CD14-positive monocyte (primary cell): ENCODE results near the gene MRPL57. TPM values are rescaled to one million over a fixed set of nuclear protein-coding genes. Genes with fewer than 3 reads are reported as not detected.

Source experiments
- DNase-seq, 3 donors: peaks; one replicate each; pipeline ENCODE4 v3.0.0-alpha.2; 2011 to 2022
- H2AFZ ChIP-seq: 2 replicates; pipeline ENCODE4 v1.6.0; 2012; ENCODE audit warnings: mild to moderate bottlenecking, low read depth, low read length, inconsistent platforms; ENCODE audit not compliant: insufficient read depth, poor library complexity, severe bottlenecking
- H3K27ac ChIP-seq, 2 donors: 1 replicate in 1 of 2; 2 replicates in 1 of 2; pipeline ENCODE4 v1.5.1; 2012 to 2013; ENCODE audit warnings: low read length in 2 of 2, control low read depth in 1 of 2, inconsistent platforms in 1 of 2, low read depth in 1 of 2, mild to moderate bottlenecking in 1 of 2
- H3K27me3 ChIP-seq, 2 donors: one replicate each; pipeline versions ENCODE4 v1.6.0 to v1.6.1; 2011 to 2013; ENCODE audit warnings: low read length in 2 of 2; ENCODE audit not compliant: control insufficient read depth in 2 of 2, insufficient read depth in 2 of 2
- H3K36me3 ChIP-seq, 2 donors: replicated peaks in 1 of 2; 1 replicate in 1 of 2; 2 replicates in 1 of 2; pipeline versions ENCODE4 v1.5.1 to v1.6.1; 2012 to 2013; ENCODE audit warnings: low read length in 2 of 2, control low read depth in 1 of 2, inconsistent platforms in 1 of 2, mild to moderate bottlenecking in 1 of 2; ENCODE audit not compliant: insufficient read depth in 2 of 2, control insufficient read depth in 1 of 2
- H3K4me1 ChIP-seq, 2 donors: 1 replicate in 1 of 2; 2 replicates in 1 of 2; pipeline versions ENCODE4 v1.5.1 to v1.6.1; 2012 to 2013; ENCODE audit warnings: low read length in 2 of 2, control low read depth in 1 of 2, inconsistent platforms in 1 of 2, mild to moderate bottlenecking in 1 of 2, moderate library complexity in 1 of 2; ENCODE audit not compliant: insufficient read depth in 2 of 2, control insufficient read depth in 1 of 2
- H3K4me2 ChIP-seq: replicated peaks from 2 replicates; pipeline ENCODE3; 2012; ENCODE audit warnings: low read length, moderate library complexity, mild to moderate bottlenecking; ENCODE audit not compliant: poor library complexity, severe bottlenecking; ENCODE audit errors: extremely low read depth
- H3K4me3 ChIP-seq, 3 experiments: fragments of 200-600 bp in 1 of 3; sonication (generic) in 1 of 3; replicated peaks in 1 of 3; 1 replicate in 2 of 3; 2 replicates in 1 of 3; pipeline ENCODE4 v1.5.1; 2011 to 2013; ENCODE audit warnings: low read length in 3 of 3, mild to moderate bottlenecking in 3 of 3, control low read depth in 2 of 3, low read depth in 2 of 3, inconsistent platforms in 1 of 3, moderate library complexity in 1 of 3
- H3K79me2 ChIP-seq: 2 replicates; pipeline ENCODE4 v1.6.0; 2012; ENCODE audit warnings: mild to moderate bottlenecking, control low read depth, inconsistent platforms, low read length, moderate library complexity; ENCODE audit not compliant: insufficient read depth
- H3K9ac ChIP-seq: 2 replicates; pipeline ENCODE4 v1.6.0; 2017; ENCODE audit warnings: low read length, mild to moderate bottlenecking; ENCODE audit not compliant: insufficient read depth, poor library complexity, severe bottlenecking
- H3K9me3 ChIP-seq, 2 donors: replicated peaks in 1 of 2; 1 replicate in 1 of 2; 2 replicates in 1 of 2; pipeline versions ENCODE4 v1.5.1 to v1.6.1; 2012 to 2013; ENCODE audit warnings: low read length in 2 of 2, control low read depth in 1 of 2; ENCODE audit not compliant: control insufficient read depth in 1 of 2, insufficient read depth in 1 of 2
- H4K20me1 ChIP-seq: 2 replicates; pipeline ENCODE4 v1.6.0; 2012; ENCODE audit warnings: mild to moderate bottlenecking, low read length, control low read depth, moderate library complexity; ENCODE audit not compliant: insufficient read depth
- H3K27ac Mint-ChIP-seq, 7 donors: one replicate each; pipeline ENCODE4 v1.8.0; 2020; ENCODE audit warnings: mild to moderate bottlenecking in 7 of 7, mixed read lengths in 7 of 7, moderate library complexity in 6 of 7, inconsistent platforms in 2 of 7
- H3K27me3 Mint-ChIP-seq, 3 donors: one replicate each; pipeline ENCODE4 v1.8.0; 2021 to 2022; ENCODE audit warnings: low read depth in 3 of 3, mild to moderate bottlenecking in 3 of 3, mixed read lengths in 3 of 3, moderate library complexity in 3 of 3, inconsistent platforms in 1 of 3
- H3K36me3 Mint-ChIP-seq, 2 donors: one replicate each; pipeline ENCODE4 v1.8.0; 2020; ENCODE audit warnings: mixed read lengths in 2 of 2, inconsistent platforms in 1 of 2, mild to moderate bottlenecking in 1 of 2
- H3K4me1 Mint-ChIP-seq: one replicate; pipeline ENCODE4 v1.8.0; 2020; ENCODE audit warnings: mild to moderate bottlenecking, mixed read lengths
- H3K4me3 Mint-ChIP-seq, 2 donors: one replicate each; pipeline ENCODE4 v1.8.0; 2020; ENCODE audit warnings: mild to moderate bottlenecking in 2 of 2, mixed read lengths in 2 of 2, moderate library complexity in 1 of 2
- H3K9me3 Mint-ChIP-seq, 7 donors: one replicate each; pipeline ENCODE4 v1.8.0; 2020 to 2022; ENCODE audit warnings: mixed read lengths in 7 of 7, mild to moderate bottlenecking in 6 of 7, moderate library complexity in 6 of 7, inconsistent platforms in 2 of 7
- WGBS: methylation state at CpG from one replicate; pipeline ENCODE4 v1.1.5; 2013; ENCODE audit warnings: missing lambda C conversion rate; ENCODE audit not compliant: insufficient coverage; 5-methylcytosine and 5-hydroxymethylcytosine counted together
- intact Hi-C, 2 donors: fragments of 100-400 bp; cut with micrococcal nuclease; formaldehyde crosslinking; loops; one replicate each; pipeline versions ENCODE4 v1.15.0 to v1.15.1; 2023
- polyA plus RNA-seq, 3 donors: library from polyadenylated mRNA; depleted of rRNA in 1 of 3; unstranded in 2 of 3; stranded (reverse) in 1 of 3; fragments of 300-500 nt in 2 of 3; fragments of >200 nt in 1 of 3; fragmentation: Illumina TruSeq in 2 of 3; gene quantifications; 1 replicate in 2 of 3; 2 replicates in 1 of 3; pipeline ENCODE4 v1.2.3, GENCODE V29; 2012 to 2021
- TF ChIP-seq, protein P1 (sequence below): fragments of 200-600 bp; IDR thresholded peaks from one replicate; pipeline ENCODE4 v1.8.0; 2022; ENCODE audit warnings: antibody characterized with exemption, mild to moderate bottlenecking

The MRPL57 gene
- polyA plus RNA-seq, 3 donors: 6.8 to 52.3 (median 41.1) TPM

DNA sequence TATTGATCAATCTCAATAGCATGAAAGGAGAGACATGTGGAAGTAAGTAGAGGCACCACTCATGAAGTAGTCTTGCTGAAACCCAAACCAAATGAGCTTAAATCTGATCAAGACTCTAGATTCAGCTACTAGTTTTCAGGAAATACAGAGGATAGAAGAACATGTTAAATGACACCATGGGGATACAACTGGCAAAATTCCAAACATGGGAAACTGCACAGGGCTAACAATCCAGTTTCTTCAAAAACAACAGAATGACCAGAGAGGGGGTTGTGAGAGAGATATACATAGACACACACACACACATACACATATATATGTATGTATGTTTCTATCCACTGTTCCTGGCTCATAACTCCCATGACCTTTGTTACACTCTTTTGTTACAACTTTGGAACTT, 44.8 kb downstream of the MRPL57 start:
- no peak overlapping the region for H3K4me3 ChIP-seq

DNA sequence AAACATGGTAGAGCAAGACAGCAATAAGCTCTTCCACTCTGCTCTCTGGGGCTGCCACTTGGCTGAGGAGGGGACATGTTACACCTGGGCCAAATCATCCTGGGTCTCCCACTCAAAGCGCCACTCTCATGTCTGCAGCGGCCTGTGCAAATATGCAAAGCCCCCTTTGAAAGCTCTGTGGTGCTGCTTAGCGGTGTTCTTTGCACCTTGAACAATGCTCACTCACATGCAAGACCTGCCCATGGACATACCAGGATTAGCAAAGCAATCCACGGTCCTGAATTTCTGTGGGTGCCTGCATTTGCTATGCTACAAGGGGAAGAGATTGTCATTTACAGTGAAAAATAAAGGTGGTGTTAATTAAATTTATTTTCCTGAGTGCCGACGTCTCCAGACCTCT, 48.6 kb downstream of the MRPL57 start:
- Histone ChIP-seq H3K79me2 (no peaks in the 10 kb centered on the region), H3K27ac (no peak overlapping the region), H4K20me1 (no peaks in the 10 kb centered on the region), H3K9me3 (peaks cover 9 to 10% of the 10 kb centered on the region in 2 donors), H3K4me1 (no peaks in the 10 kb centered on the region), H3K4me3 (no peak overlapping the region), H3K27me3 (no peaks in the 10 kb centered on the region), H3K4me2 (no peak overlapping the region), H3K36me3 (no peaks in the 10 kb centered on the region), H3K9ac (no peak overlapping the region), H2AFZ (no peak overlapping the region)
- TF ChIP-seq, protein P1, sequence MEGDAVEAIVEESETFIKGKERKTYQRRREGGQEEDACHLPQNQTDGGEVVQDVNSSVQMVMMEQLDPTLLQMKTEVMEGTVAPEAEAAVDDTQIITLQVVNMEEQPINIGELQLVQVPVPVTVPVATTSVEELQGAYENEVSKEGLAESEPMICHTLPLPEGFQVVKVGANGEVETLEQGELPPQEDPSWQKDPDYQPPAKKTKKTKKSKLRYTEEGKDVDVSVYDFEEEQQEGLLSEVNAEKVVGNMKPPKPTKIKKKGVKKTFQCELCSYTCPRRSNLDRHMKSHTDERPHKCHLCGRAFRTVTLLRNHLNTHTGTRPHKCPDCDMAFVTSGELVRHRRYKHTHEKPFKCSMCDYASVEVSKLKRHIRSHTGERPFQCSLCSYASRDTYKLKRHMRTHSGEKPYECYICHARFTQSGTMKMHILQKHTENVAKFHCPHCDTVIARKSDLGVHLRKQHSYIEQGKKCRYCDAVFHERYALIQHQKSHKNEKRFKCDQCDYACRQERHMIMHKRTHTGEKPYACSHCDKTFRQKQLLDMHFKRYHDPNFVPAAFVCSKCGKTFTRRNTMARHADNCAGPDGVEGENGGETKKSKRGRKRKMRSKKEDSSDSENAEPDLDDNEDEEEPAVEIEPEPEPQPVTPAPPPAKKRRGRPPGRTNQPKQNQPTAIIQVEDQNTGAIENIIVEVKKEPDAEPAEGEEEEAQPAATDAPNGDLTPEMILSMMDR: no peak
- intact Hi-C loops: no loop called here
- no peaks in the 10 kb centered on the region for H3K36me3 Mint-ChIP-seq
- peaks cover 4% of the 10 kb centered on the region for H3K4me1 Mint-ChIP-seq
- no peak overlapping the region for H3K4me3 Mint-ChIP-seq
- no peak overlapping the region for H3K27ac Mint-ChIP-seq
- DNase-seq: no peak
- H3K27me3 Mint-ChIP-seq: peaks cover 0 to 1% (median 0%) of the 10 kb centered on the region in 3 donors
- WGBS: 100% methylated on average over 4 of the region's 6 CpGs
- H3K9me3 Mint-ChIP-seq: peaks cover 2 to 22% (median 10%) of the 10 kb centered on the region in 7 donors

More for the DNA sequence above, 44.8 kb downstream of the MRPL57 start:
- Histone ChIP-seq H3K27ac (no peak overlapping the region), H3K4me2 (no peak overlapping the region), H3K9ac (no peak overlapping the region), H2AFZ (no peak overlapping the region), H3K79me2 (no peaks in the 10 kb centered on the region), H3K27me3 (no peaks in the 10 kb centered on the region), H3K9me3 (peaks cover 9 to 10% of the 10 kb centered on the region in 2 donors), H3K36me3 (no peaks in the 10 kb centered on the region), H3K4me1 (peaks cover 4 to 11% of the 10 kb centered on the region in 2 donors), H4K20me1 (no peaks in the 10 kb centered on the region)
- no peak overlapping the region for H3K4me3 Mint-ChIP-seq
- H3K36me3 Mint-ChIP-seq: no peaks in the 10 kb centered on the region
- peaks cover 2 to 20% (median 10%) of the 10 kb centered on the region in 7 donors for H3K9me3 Mint-ChIP-seq
- no peak overlapping the region for H3K27ac Mint-ChIP-seq
- TF ChIP-seq, protein P1: no peak
- DNase-seq: no peak
- intact Hi-C loops: no loop called here
- peaks cover 0 to under 1% (median 0%) of the 10 kb centered on the region in 3 donors for H3K27me3 Mint-ChIP-seq
- H3K4me1 Mint-ChIP-seq: peaks cover 25% of the 10 kb centered on the region
